Measurements from ENCODE around the gene EGFR. TPM values are rescaled to one million over a fixed set of nuclear protein-coding genes. Genes with fewer than 3 reads are reported as not detected.

The EGFR gene
- polyA plus RNA-seq, 2 of the 4 experiments (the other 2 are of a cell fraction): 59.5 to 63.8 TPM

- FAIRE-seq: no peak
- POLR2A ChIA-PET: no interaction called here
- WGBS (ENCODE audit: missing lambda C conversion rate): 92% methylated on average over 4 of the region's 6 CpGs
These were observed 133.7 kb downstream of the EGFR start for GRCh38 chr7:55152516-55152915.

GRCh38 chr7:55154096-55154495, 135.3 kb downstream of the EGFR start:
- CTCF ChIA-PET: interaction anchor here (1.3 kb wide), 1 partner anchor 10 kb away, joined by 3 read pairs; no protein-coding TSS in a partner anchor
- H3K4me1 ChIP-seq: no peaks in the 10 kb centered on the region
- H3K9me3 ChIP-seq: no peaks in the 10 kb centered on the region
- POLR2A ChIA-PET: no interaction called here
- DNase-seq (ENCODE audit: low read depth in 1 of 2, low spot score in 1 of 2) (no peak), FAIRE-seq (no peak), ATAC-seq (no peak; a peak in 2 of 6 replicates)
- 93% methylated on average over 9 of the region's 10 CpGs for WGBS (ENCODE audit: missing lambda C conversion rate)
- no peak overlapping the region for H3K27ac ChIP-seq
- TF ChIP-seq SREBF2 (IDR thresholded peaks at IDR 0.05): no peak
- TF ChIP-seq PBX3 (IDR thresholded peaks at IDR 0.05): no peak
- no peak for TF ChIP-seq EHMT2 (IDR thresholded peaks at IDR 0.05; ENCODE audit: low read depth)
- H3K4me2 ChIP-seq: no peak overlapping the region
- no peak overlapping the region for H3K4me3 ChIP-seq

More at GRCh38 chr7:55152516-55152915, 133.7 kb downstream of the EGFR start:
- CTCF ChIA-PET: interaction anchor here (1.1 to 1.9 kb wide), 3 partner anchors 9 to 379 kb away, joined by 3 to 7 read pairs (median 5); no protein-coding TSS in a partner anchor
- ATAC-seq: no peak
- H3K27ac ChIP-seq: no peak overlapping the region
- no peaks in the 10 kb centered on the region for H3K9me3 ChIP-seq
- no peak for DNase-seq (ENCODE audit: low read depth in 1 of 2, low spot score in 1 of 2)
- H3K4me3 ChIP-seq: no peak overlapping the region
- H3K4me1 ChIP-seq: no peaks in the 10 kb centered on the region
- TF ChIP-seq POLR2AphosphoS2 (conservative IDR thresholded peaks at IDR 0.05; ENCODE audit: low read length) (no peak), TP53 (CRISPR knock-in tag; IDR thresholded peaks at IDR 0.05) (no peak), HDAC2 (IDR thresholded peaks at IDR 0.05) (no peak), CBX2 (IDR thresholded peaks at IDR 0.05; ENCODE audit: borderline replicate concordance, low read depth) (no peak), HMGXB4 (CRISPR knock-in tag; IDR thresholded peaks at IDR 0.05; ENCODE audit: borderline replicate concordance) (no peak), ZNF302 (CRISPR knock-in tag; IDR thresholded peaks at IDR 0.05) (no peak), MAZ (IDR thresholded peaks at IDR 0.05; ENCODE audit: borderline replicate concordance, low read depth, low read length) (no peak), BHLHE40 (IDR thresholded peaks at IDR 0.05; ENCODE audit: low read depth, low read length) (no peak), PBX3 (IDR thresholded peaks at IDR 0.05) (no peak), MAX (IDR thresholded peaks at IDR 0.05) (no peak), NPAS2 (CRISPR knock-in tag; IDR thresholded peaks at IDR 0.05; ENCODE audit: borderline replicate concordance) (no peak), CEBPB (IDR thresholded peaks at IDR 0.05) (no peak), HOXA7 (CRISPR knock-in tag; IDR thresholded peaks at IDR 0.05) (no peak), EHMT2 (IDR thresholded peaks at IDR 0.05; ENCODE audit: low read depth) (no peak), RCOR1 (IDR thresholded peaks at IDR 0.05; ENCODE audit: low read depth, low read length) (no peak), ELK1 (IDR thresholded peaks at IDR 0.05; ENCODE audit: low read depth, low read length) (no peak), SMC3 (IDR thresholded peaks at IDR 0.05) (no peak)
- H3K4me2 ChIP-seq: no peak overlapping the region

Data from A549 (cell line).